IPS DF 4.7 (cell line): ENCODE data around the gene HOOK2.
"Not testable (repeated sequence)": the region's sequence is repeated elsewhere in the genome, so short reads cannot be mapped to it uniquely, and the experiment has no call there.

ENCODE experiments used
- DNase-seq: peaks from one replicate; pipeline ENCODE4 v3.0.0-alpha.2; 2013; ENCODE audit warnings: low spot score; ENCODE audit errors: extremely low read depth

Gene HOOK2

GRCh38 chr19:12774588-12775555 is at the start of gene HOOK2:
Gene HOOK2 (minus strand): TSS chr19:12775552. CDS start chr19:12775449, 103 bp downstream.
- no peak for DNase-seq

- no peak for DNase-seq
Measured at GRCh38 chr19:12821761-12822160, 46.4 kb upstream of the HOOK2 start.

GRCh38 chr19:12817810-12818209 is 42.5 kb upstream of the HOOK2 start:
- DNase-seq, result not testable (repeated sequence)

- not testable (repeated sequence) for DNase-seq
Measured at GRCh38 chr19:12817188-12817587, 41.8 kb upstream of the HOOK2 start.

GRCh38 chr19:12815088-12815487 is 39.7 kb upstream of the HOOK2 start:
- no peak for DNase-seq

GRCh38 chr19:12806242-12807081 is 31.1 kb upstream of the HOOK2 start, which contains the start of gene RNASEH2A:
Gene RNASEH2A (plus strand): TSS chr19:12806584. CDS start chr19:12806674, 90 bp downstream.
- DNase-seq, result no peak

- DNase-seq, result no peak
Measured at GRCh38 chr19:12804051-12804450, 28.7 kb upstream of the HOOK2 start.

- DNase-seq, result no peak
Measured at GRCh38 chr19:12802267-12803106, 27.1 kb upstream of the HOOK2 start.

- no peak for DNase-seq
Measured at GRCh38 chr19:12801466-12802266, 26.3 kb upstream of the HOOK2 start, which contains the start of the genes PRDX2 and THSD8. Gene PRDX2 (minus strand): TSS chr19:12801800. CDS start chr19:12801261, 539 bp downstream. Gene THSD8 (plus strand): TSS chr19:12802069. CDS start chr19:12802072, 3 bp downstream.

- DNase-seq, result no peak
Measured at GRCh38 chr19:12800923-12801465, 25.6 kb upstream of the HOOK2 start.

- no peak for DNase-seq
Measured at GRCh38 chr19:12800466-12800770, 25.1 kb upstream of the HOOK2 start.

GRCh38 chr19:12799742-12800465 is 24.6 kb upstream of the HOOK2 start:
- DNase-seq, result no peak

GRCh38 chr19:12797607-12798006 is 22.3 kb upstream of the HOOK2 start:
- DNase-seq, result not testable (repeated sequence)

- DNase-seq, result no peak
Measured at GRCh38 chr19:12797141-12797587, 21.8 kb upstream of the HOOK2 start.

- DNase-seq, result no peak
Measured at GRCh38 chr19:12796146-12797071, 21.1 kb upstream of the HOOK2 start.

GRCh38 chr19:12794971-12795381 is 19.6 kb upstream of the HOOK2 start:
- no peak for DNase-seq

- no peak for DNase-seq
Measured at GRCh38 chr19:12794196-12794941, 19.0 kb upstream of the HOOK2 start.
